Astrocyte of the cerebellum (primary cell): ENCODE measurements around the gene ZMYND10.

Experiments used
- DNase-seq: peaks from one replicate; pipeline ENCODE4 v3.0.0-alpha.2; 2011; ENCODE audit warnings: low read depth
- H3K4me3 ChIP-seq: 2 replicates; pipeline ENCODE4 v1.5.1; 2011; ENCODE audit warnings: mild to moderate bottlenecking, low read depth, low read length, moderate library complexity
- in situ Hi-C: cut with HindIII; loops from 2 replicates; pipeline ENCODE4 v1.10.0; 2017; ENCODE audit warnings: low sequenced_read_pairs
- TF ChIP-seq, protein P1 (sequence below): IDR thresholded peaks from 2 replicates; pipeline ENCODE4 v1.5.1; 2012; ENCODE audit warnings: low read length, low read depth, moderate library complexity, mild to moderate bottlenecking; ENCODE audit errors: missing control alignments

ZMYND10 gene

DNA sequence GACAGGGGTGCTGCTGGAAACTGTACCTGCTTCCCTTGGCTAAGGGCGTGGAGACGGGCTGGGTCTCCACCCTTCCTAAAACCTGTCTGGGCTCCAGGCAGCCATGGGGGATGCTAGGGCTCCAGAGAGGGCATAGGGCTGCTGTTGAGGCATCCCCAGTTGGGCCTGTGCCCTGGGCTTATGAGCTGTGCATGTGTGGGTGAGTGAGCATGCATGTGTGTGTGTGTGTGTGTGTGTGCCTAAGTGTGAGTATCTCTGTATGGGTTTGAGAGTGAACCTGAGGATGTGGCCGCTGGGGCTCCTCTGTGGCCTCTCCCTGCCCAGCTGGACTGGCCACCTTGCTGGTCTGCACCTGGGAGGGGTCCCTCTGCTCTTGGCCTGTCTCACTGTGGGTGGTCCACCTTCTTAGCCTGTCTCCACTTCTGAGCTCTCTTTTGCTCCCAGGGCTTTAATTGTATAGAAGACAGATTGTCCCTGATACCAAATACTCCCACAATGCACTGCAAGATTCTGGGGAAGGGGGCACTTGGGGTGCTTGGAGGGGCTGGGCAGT lies 25.7 kb upstream of the ZMYND10 start:
- no peak for DNase-seq
- no peak overlapping the region for H3K4me3 ChIP-seq
- TF ChIP-seq, protein P1, sequence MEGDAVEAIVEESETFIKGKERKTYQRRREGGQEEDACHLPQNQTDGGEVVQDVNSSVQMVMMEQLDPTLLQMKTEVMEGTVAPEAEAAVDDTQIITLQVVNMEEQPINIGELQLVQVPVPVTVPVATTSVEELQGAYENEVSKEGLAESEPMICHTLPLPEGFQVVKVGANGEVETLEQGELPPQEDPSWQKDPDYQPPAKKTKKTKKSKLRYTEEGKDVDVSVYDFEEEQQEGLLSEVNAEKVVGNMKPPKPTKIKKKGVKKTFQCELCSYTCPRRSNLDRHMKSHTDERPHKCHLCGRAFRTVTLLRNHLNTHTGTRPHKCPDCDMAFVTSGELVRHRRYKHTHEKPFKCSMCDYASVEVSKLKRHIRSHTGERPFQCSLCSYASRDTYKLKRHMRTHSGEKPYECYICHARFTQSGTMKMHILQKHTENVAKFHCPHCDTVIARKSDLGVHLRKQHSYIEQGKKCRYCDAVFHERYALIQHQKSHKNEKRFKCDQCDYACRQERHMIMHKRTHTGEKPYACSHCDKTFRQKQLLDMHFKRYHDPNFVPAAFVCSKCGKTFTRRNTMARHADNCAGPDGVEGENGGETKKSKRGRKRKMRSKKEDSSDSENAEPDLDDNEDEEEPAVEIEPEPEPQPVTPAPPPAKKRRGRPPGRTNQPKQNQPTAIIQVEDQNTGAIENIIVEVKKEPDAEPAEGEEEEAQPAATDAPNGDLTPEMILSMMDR = no peak
- in situ Hi-C loops = no loop called here

DNA sequence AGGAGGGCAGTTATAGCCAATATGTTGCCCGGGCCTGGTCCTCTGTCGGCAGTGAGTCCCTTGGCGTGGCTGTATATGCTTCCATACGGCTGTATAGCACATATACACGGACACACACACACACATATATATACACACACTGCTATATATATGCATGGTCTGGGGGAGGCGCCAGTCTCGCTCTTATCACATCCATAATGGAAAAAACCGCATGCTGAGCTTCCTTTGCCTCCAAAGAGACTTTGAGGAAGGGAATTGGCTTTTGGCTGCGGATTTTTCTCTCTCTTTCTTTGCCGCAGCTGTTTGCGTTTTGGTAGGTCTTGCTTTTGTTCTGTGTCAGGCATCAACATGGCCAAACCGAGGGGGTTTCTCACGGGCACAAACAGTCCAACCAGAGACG lies 25.1 kb upstream of the ZMYND10 start:
- in situ Hi-C loops = no loop called here
- TF ChIP-seq, protein P1 = peak; percentile 32
- no peak for DNase-seq
- H3K4me3 ChIP-seq = no peak overlapping the region

DNA sequence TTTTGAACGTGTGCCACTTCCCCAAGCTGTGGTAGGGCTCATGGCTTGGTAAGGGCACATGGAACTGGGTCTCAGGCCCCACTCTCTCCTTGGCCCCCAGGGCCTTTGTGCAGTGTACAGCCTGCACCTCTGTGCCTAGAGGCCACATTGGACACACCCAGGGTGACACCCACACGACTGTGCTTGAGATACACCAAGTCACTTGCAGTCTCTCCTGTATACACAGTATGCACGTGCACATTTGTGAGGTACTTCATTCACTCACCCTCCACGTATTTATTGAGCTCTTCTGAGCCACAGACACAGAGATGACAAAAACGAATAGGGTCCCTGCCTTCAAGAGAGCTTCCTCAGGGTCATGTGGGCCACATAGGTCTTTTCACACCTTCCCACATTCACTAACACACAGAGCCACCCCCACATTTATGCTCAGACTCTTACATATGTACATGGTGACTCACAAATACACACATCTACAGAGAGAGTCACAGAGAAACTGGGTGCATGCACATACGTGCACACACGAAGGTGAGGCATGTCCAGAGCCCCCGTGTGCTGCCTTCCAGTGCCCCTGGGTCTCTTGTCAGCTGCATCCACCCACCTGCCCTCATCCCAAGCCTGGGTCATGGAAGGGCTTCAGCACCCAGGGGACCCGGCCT lies 23.6 kb upstream of the ZMYND10 start:
- DNase-seq = no peak
- H3K4me3 ChIP-seq = no peak overlapping the region
- in situ Hi-C loops = no loop called here
- TF ChIP-seq, protein P1 = no peak

DNA sequence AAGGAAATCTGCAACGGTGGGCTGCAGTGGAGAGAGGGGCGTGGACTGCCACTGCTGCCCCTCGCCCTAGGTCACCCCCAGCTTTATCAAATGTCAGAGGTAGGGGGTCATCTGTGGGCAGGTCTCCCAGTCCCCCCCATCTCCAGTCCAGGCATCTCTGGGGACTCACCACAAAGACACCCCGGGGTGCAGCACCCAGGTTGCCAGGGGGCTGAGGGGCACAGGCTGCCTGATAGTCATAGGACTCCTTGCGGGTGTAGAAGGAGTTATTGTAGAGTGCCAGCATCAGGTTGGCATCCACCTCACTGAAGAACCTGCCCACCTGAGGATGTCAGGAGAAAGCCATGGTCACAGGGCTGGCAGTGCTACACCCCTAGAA lies 20.3 kb upstream of the ZMYND10 start:
- in situ Hi-C loops = no loop called here
- no peak for DNase-seq
- H3K4me3 ChIP-seq = no peak overlapping the region
- TF ChIP-seq, protein P1 = no peak

DNA sequence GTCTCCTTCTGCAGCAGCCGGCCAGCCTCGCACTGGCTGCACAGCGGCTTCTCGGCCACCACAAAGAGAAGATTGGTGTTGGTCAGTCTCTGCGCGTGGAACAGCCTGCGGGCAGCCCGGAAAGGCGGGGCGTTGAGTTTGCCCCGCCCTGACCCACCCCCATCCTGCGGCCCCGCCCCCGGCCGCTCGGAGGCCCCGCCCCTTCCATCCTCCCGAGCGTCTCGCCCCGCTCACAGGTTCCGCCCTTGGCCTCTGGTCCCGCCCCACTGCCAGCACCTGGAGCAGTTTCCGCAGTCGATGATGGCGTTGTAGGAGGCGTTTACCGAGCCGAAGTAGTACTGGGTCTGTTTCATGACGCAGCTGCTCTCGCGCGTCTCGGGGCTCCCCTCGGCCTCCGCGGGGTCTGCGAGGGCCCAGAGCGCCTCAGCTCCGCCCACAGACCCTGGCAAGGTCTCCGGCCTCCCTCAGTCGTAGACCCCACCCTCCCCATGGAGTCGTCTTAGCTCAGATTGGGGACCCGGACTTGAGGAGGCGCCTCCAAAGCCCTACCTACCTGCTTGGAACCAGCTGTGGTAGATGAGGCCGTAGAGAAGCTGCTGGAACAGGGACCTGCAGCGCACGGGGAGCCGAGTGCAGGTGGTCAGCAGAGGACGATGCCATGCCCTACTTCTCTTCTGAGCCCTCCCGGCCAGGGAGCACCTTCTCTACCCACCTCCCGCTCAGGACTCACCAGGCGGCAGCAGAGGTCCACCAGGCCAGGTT lies 19.7 kb upstream of the ZMYND10 start:
- no peak for DNase-seq
- TF ChIP-seq, protein P1 = no peak
- in situ Hi-C loops = no loop called here
- peak overlapping the region; percentile 41 for H3K4me3 ChIP-seq

DNA sequence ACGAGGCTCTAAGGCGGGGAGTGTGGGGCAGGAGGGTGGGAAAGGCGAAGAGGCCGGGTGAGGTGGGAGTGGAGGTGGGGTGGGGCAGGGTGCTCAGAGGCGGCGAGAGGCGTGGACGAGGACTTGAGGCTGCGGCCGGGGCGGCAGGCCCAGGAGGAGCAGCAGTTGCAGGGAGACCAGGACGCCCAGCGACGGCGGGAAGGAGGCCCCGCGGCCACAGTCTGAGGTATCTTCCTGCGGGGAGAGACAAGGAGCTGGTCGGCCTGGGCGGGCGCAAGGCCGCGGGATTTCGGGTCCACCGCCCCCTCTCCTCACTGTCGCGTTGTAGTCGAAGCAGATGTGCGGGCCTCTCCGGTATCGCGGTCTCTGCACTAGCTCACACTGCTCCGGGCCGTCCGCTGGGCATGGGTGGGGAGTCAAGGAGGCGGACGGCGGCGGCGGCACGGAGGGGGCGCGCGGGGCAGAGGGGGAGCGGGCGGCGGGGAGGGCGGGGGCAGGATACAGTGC lies 19.1 kb upstream of the ZMYND10 start:
- in situ Hi-C loops = no loop called here
- H3K4me3 ChIP-seq = peak overlapping the region; percentile 41
- no peak for DNase-seq
- TF ChIP-seq, protein P1 = no peak
